Measurements from ENCODE around the gene PARVG.

The PARVG gene

GRCh38 chr22:44199866-44200265, 19.1 kb downstream of the PARVG start:
- DNase-seq = no peak

GRCh38 chr22:44200451-44200850, 19.7 kb downstream of the PARVG start:
- no peak for DNase-seq

GRCh38 chr22:44200855-44201550, 20.3 kb downstream of the PARVG start:
- DNase-seq = no peak

- DNase-seq = no peak
These were observed 20.9 kb downstream of the PARVG start for GRCh38 chr22:44201665-44202064.

GRCh38 chr22:44202261-44202789, 21.6 kb downstream of the PARVG start:
- no peak for DNase-seq

- no peak for DNase-seq
These were observed 22.5 kb downstream of the PARVG start for GRCh38 chr22:44203203-44203602.

GRCh38 chr22:44204739-44205515, 24.2 kb downstream of the PARVG start:
- DNase-seq = no peak

GRCh38 chr22:44205516-44206329, 25.0 kb downstream of the PARVG start:
- DNase-seq = no peak

- DNase-seq = no peak
These were observed 25.6 kb downstream of the PARVG start for GRCh38 chr22:44206330-44206645.

- DNase-seq = no peak
These were observed 26.0 kb downstream of the PARVG start for GRCh38 chr22:44206696-44207095.

- no peak for DNase-seq
These were observed 26.7 kb downstream of the PARVG start for GRCh38 chr22:44207173-44207980.

- DNase-seq = no peak
These were observed 27.2 kb downstream of the PARVG start for GRCh38 chr22:44207981-44208317.

- DNase-seq = no peak
These were observed 28.6 kb downstream of the PARVG start for GRCh38 chr22:44209343-44209742.

GRCh38 chr22:44210722-44211121, 30.0 kb downstream of the PARVG start:
- DNase-seq = no peak

GRCh38 chr22:44211256-44211945, 30.7 kb downstream of the PARVG start:
- DNase-seq = no peak

GRCh38 chr22:44211946-44212930, 31.5 kb downstream of the PARVG start:
- no peak for DNase-seq

- DNase-seq = no peak
These were observed 32.2 kb downstream of the PARVG start for GRCh38 chr22:44212936-44213335.

GRCh38 chr22:44213489-44214043, 32.8 kb downstream of the PARVG start:
- DNase-seq = no peak

- no peak for DNase-seq
These were observed 33.5 kb downstream of the PARVG start for GRCh38 chr22:44214187-44214586.

GRCh38 chr22:44214764-44215163, 34.0 kb downstream of the PARVG start:
- no peak for DNase-seq

Data from effector CD8-positive, alpha-beta T cell (primary cell).